HG03064 (cell line): ENCODE measurements around the gene SLIT3.

ENCODE experiments used
- ATAC-seq: cut with Tn5 transposase; IDR thresholded peaks from one replicate; pipeline ENCODE4 v1.9.1; 2021; ENCODE audit warnings: low read depth; ENCODE audit not compliant: unreplicated experiment

SLIT3 gene

GRCh38 chr5:169272111-169272510 is 28.8 kb downstream of the SLIT3 start:
- no peak for ATAC-seq

GRCh38 chr5:169270827-169271226 is 30.1 kb downstream of the SLIT3 start:
- ATAC-seq, result no peak

- ATAC-seq, result no peak
These were observed 32.9 kb downstream of the SLIT3 start for GRCh38 chr5:169268019-169268418.

GRCh38 chr5:169265888-169266287 is 35.1 kb downstream of the SLIT3 start:
- ATAC-seq, result no peak

- ATAC-seq, result no peak
These were observed 37.3 kb downstream of the SLIT3 start for GRCh38 chr5:169263591-169263990.

GRCh38 chr5:169260896-169261569 is 39.9 kb downstream of the SLIT3 start:
- ATAC-seq, result no peak

GRCh38 chr5:169258372-169259000 is 42.5 kb downstream of the SLIT3 start:
- no peak for ATAC-seq

GRCh38 chr5:169256191-169256590 is 44.7 kb downstream of the SLIT3 start:
- ATAC-seq, result no peak

GRCh38 chr5:169253071-169253470 is 47.9 kb downstream of the SLIT3 start:
- no peak for ATAC-seq

- no peak for ATAC-seq
These were observed 49.4 kb downstream of the SLIT3 start for GRCh38 chr5:169251333-169252084.

GRCh38 chr5:169250887-169251286 is 50.1 kb downstream of the SLIT3 start:
- ATAC-seq, result no peak

GRCh38 chr5:169248996-169249395 is 51.9 kb downstream of the SLIT3 start:
- ATAC-seq, result no peak

GRCh38 chr5:169248550-169248949 is 52.4 kb downstream of the SLIT3 start:
- no peak for ATAC-seq

- no peak for ATAC-seq
These were observed 56.1 kb downstream of the SLIT3 start for GRCh38 chr5:169244812-169245211.

- no peak for ATAC-seq
These were observed 57.1 kb downstream of the SLIT3 start for GRCh38 chr5:169243651-169244422.

GRCh38 chr5:169242849-169243186 is 58.1 kb downstream of the SLIT3 start:
- no peak for ATAC-seq

- no peak for ATAC-seq
These were observed 58.6 kb downstream of the SLIT3 start for GRCh38 chr5:169242175-169242848.

- no peak for ATAC-seq
These were observed 71.5 kb downstream of the SLIT3 start for GRCh38 chr5:169229342-169229892.

- ATAC-seq, result no peak
These were observed 74.0 kb downstream of the SLIT3 start for GRCh38 chr5:169226895-169227294.

GRCh38 chr5:169225830-169226356 is 75.0 kb downstream of the SLIT3 start:
- ATAC-seq, result no peak
